ENCODE measurements around the gene PRSS12.
"Not testable (repeated sequence)": the region's sequence is repeated elsewhere in the genome, so short reads cannot be mapped to it uniquely, and the experiment has no call there.

PRSS12 gene

DNA sequence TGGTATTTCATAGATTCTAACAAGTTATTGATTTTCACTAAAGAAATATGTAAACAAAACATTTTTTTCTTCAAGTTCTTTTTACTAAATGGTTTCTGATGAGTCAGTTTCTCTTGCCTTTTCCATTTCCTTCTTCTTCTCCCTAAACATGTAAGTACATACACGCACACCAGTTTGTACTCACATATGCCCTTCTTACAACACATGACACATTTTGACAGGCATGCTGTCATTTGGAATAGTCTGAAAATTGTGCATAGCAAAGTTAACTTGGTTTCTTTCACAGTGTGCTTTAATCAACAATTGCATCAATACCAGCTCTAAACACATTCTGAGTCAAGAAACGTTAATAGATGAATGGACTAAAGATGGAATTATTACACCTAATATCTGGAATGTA, 35.1 kb downstream of the PRSS12 start:
- H3K4me3 ChIP-seq (ENCODE audit: low read depth, low read length), result no peak overlapping the region
- in situ Hi-C loops (cut with HindIII; ENCODE audit: low sequenced_read_pairs), result no loop called here
- DNase-seq (ENCODE audit: low read depth), result no peak

DNA sequence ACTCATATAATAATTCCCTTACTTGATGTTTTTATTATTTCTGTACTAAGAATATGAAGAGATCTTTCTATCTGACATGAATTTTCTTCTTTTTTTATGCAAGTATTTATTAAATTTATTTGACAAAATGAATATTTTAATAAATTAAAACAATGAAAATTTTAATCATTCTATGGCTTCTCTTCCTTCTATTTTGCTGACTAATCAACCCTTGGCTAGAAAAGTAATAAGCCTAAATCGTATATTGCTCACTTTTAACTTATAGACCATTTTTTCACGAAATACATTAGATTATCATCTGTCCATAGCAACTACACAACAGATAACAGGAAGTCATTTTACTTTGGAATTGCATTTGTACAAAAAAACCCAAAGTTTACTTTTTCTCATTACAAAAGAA, 38.6 kb downstream of the PRSS12 start:
- DNase-seq (ENCODE audit: low read depth), result no peak
- no peak for TF ChIP-seq CTCF (IDR thresholded peaks at IDR 0.05; ENCODE audit: low read depth, low read length, missing control alignments)
- no peak overlapping the region for H3K4me3 ChIP-seq (ENCODE audit: low read depth, low read length)
- in situ Hi-C loops (cut with HindIII; ENCODE audit: low sequenced_read_pairs), result no loop called here

More for the DNA sequence above, 35.1 kb downstream of the PRSS12 start:
- no peak for TF ChIP-seq CTCF (IDR thresholded peaks at IDR 0.05; ENCODE audit: low read depth, low read length, missing control alignments)

DNA sequence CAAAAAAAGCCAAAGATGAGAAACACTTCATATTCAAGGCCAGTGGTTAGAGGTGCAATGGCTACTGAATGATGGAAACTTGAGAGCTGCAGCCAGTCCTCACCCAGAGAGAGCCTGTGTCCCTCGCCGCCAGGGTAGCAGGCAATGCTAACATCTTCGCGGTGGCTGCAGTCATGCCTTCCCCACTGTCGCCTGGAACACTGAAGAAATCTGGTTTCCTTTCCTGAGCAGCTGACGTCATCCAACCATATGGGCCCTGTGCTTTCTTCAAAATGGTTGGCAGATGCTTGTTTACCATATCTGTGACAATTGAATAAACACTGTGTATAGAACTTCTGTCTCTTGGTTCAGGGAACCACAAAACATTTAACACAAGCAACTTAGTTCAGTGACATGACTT, 39.7 kb downstream of the PRSS12 start:
- DNase-seq (ENCODE audit: low read depth), result no peak
- no peak overlapping the region for H3K4me3 ChIP-seq (ENCODE audit: low read depth, low read length)
- TF ChIP-seq CTCF (IDR thresholded peaks at IDR 0.05; ENCODE audit: low read depth, low read length, missing control alignments), result no peak
- in situ Hi-C loops (cut with HindIII; ENCODE audit: low sequenced_read_pairs), result no loop called here

DNA sequence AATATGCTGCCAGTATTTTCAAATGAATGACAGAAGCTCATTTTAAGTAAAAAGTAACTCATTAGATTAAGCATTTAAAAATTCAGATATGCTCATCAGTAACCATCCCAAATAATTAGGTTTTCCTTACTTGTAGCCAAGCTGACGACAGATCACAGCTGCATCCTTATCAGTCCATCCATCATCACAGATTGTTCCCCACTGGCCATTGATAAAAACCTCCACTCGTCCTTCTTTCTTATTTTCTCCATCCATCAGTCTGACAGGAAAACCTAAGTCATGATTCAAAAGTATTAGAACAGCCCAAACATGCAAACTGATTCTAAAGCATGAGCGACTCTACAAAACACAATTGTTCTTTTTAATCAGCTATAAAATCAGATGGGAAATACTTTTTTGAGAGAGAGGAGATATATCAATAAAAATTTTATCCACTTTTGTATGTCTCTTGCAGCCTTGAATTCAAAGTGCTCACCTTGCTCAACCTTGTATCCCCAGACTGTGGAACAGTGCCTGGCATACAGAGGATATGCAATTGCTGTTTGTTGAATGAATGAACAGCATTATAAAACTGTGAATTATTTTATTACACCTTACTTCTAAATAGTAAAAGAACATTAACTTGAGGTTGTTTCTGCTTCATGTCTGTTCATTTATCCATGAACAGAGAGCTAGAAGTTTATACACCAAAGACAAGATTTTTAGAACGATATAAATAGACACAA, 44.3 kb downstream of the PRSS12 start:
- TF ChIP-seq CTCF (IDR thresholded peaks at IDR 0.05; ENCODE audit: low read depth, low read length, missing control alignments), result no peak
- in situ Hi-C loops (cut with HindIII; ENCODE audit: low sequenced_read_pairs), result no loop called here
- H3K4me3 ChIP-seq (ENCODE audit: low read depth, low read length), result no peak overlapping the region

GRCh38 chr4:118307643-118308042, 45.2 kb downstream of the PRSS12 start:
- DNase-seq (ENCODE audit: low read depth), result no peak
- TF ChIP-seq CTCF (IDR thresholded peaks at IDR 0.05; ENCODE audit: low read depth, low read length, missing control alignments), result no peak
- in situ Hi-C loops (cut with HindIII; ENCODE audit: low sequenced_read_pairs), result no loop called here
- no peak overlapping the region for H3K4me3 ChIP-seq (ENCODE audit: low read depth, low read length)

More for the DNA sequence above, 44.3 kb downstream of the PRSS12 start:
- DNase-seq (ENCODE audit: low read depth), result no peak

DNA sequence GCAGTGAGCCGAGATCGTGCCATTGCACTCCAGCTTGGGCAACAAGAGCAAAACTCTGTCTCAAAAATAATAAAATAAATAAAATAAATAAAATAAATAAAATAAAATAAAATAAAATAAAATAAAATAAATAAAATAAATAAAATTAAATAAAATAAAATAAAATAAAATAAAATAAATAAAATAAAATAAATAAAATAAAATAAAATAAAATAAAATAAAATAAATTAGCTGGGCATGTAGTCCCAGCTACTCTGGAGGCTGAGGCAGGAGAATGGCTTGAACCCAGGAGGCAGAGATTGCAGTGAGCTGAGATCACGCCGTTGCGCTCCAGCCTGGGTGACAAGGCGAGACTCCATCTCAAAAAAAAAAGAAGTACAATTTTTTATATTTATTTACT, 53.2 kb downstream of the PRSS12 start:
- DNase-seq (ENCODE audit: low read depth); H3K4me3 ChIP-seq (ENCODE audit: low read depth, low read length); in situ Hi-C loops (cut with HindIII; ENCODE audit: low sequenced_read_pairs): not testable (repeated sequence)

- DNase-seq (ENCODE audit: low read depth), result no peak
- H3K4me3 ChIP-seq (ENCODE audit: low read depth, low read length), result no peak overlapping the region
- TF ChIP-seq CTCF (IDR thresholded peaks at IDR 0.05; ENCODE audit: low read depth, low read length, missing control alignments), result no peak
- in situ Hi-C loops (cut with HindIII; ENCODE audit: low sequenced_read_pairs), result no loop called here
Measured at GRCh38 chr4:118296729-118297128, 56.1 kb downstream of the PRSS12 start.

Measured in astrocyte of the cerebellum (primary cell).